T47D (cell line): ENCODE results near the gene NAA15.
"Not testable (repeated sequence)": the region's sequence is repeated elsewhere in the genome, so short reads cannot be mapped to it uniquely, and the experiment has no call there.

Source experiments
- DNase-seq, 2 experiments: peaks; one replicate each; pipeline versions ENCODE4 v3.0.0 to v3.0.0-alpha.2; 2011 to 2012; ENCODE audit warnings: low read depth in 1 of 2, low spot score in 1 of 2
- JUND ChIP-seq: IDR thresholded peaks from 2 replicates; pipeline ENCODE4 v1.6.1; 2012; ENCODE audit warnings: low read depth
- in situ Hi-C: cut with HindIII; loops from 2 replicates; pipeline ENCODE4 v1.10.0; 2016; ENCODE audit warnings: low sequenced_read_pairs, low pct_unique_long_range_greater_than_20kb

NAA15 gene

DNA sequence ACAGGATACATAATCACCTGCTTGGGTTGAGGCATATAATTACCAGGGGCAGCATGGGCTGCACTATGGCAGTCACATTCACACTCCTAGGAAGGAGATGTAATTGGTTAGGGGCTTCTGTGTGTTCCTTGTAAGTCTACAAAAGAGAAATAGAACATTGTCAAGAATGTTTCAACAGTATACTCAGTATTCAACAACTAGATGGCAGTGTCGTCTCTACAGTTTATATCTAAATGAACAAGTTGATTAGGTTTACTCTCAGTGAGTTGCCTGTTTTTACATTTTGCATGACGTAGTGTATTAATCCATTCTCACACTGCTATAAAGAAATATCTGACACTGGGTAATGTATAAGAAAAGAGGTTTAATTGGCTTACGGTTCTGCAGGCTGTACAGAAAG is 102.2 kb downstream of the NAA15 start:
- in situ Hi-C loops, result no loop called here
- no peak for TF ChIP-seq JUND
- DNase-seq, result peak in 1 of 2 experiments; percentile 17

DNA sequence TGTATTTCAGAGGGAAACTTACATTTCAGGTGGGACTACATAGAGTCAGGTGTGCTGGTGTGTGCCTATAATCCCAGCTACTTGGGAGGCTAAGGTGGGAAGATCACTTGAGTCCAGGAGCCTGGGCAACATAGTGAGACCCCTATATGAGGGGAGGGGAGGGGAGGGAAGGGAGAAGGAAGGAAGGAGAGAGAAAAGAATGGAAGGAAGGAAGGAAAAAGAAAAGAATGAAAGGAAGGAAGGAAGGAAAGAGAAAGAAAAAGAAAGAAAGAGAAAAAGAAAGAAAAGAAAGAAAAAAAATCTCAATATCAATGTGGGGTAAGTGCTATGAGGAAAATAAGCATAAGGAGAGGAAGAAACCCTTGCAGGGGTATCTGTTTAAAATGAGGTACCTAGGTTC is 109.0 kb downstream of the NAA15 start:
- DNase-seq, result no peak
- in situ Hi-C loops, result no loop called here
- TF ChIP-seq JUND, result no peak

DNA sequence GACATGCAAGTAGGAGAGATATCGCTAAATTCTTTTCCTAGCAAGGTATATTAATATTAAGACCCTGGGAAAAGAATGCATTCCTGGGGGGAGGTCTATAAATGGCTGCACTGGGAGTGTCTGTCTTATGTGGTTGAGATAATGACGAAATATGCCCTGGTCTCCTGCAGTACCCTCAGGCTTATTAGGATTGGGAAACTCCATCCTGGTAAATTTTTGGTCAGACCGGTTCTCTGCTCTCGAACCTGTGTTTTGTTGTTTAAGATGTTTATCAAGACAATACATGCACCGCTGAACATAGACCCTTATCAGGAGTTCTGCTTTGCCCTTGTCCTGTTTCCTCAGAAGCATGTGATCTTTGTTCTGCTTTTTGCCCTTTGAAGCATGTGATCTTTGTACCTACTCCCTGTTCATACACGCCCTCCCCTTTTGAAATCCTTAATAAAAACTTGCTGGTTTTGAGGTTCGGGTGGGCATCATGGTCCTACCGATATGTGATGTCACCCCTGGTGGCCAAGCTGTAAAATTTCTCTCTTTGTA is 113.4 kb downstream of the NAA15 start:
- in situ Hi-C loops, result not testable (repeated sequence)
- DNase-seq, result peak in 1 of 2 experiments; percentile 43

DNA sequence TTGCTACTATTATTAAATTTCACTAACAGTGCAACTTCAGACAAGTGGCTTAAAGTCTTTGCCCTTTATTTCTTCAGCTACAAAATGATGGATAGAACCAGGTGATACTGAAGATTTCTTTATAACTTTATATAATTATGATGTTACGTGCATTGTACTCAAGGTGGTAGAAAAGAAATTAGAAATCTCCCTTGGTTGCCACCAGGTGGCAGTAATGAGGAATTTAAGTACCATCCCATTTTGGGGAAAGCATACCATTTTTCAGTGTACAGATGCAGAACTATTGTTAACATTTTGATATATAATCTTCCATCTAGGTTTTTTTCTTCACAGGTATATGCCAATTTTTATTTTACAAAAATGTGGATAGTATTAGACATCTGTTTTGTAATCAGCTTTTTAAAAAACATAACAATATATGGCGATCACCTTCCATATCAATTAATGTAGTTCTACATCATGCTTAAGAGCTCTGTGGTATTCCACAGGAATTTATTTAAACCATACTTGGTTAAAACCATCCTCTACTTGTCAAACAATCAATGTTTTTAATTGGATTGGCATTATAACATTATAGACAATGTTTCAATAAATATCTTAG is 114.9 kb downstream of the NAA15 start:
- in situ Hi-C loops, result no loop called here
- TF ChIP-seq JUND, result no peak
- DNase-seq, result peak in 1 of 2 experiments; percentile 39

DNA sequence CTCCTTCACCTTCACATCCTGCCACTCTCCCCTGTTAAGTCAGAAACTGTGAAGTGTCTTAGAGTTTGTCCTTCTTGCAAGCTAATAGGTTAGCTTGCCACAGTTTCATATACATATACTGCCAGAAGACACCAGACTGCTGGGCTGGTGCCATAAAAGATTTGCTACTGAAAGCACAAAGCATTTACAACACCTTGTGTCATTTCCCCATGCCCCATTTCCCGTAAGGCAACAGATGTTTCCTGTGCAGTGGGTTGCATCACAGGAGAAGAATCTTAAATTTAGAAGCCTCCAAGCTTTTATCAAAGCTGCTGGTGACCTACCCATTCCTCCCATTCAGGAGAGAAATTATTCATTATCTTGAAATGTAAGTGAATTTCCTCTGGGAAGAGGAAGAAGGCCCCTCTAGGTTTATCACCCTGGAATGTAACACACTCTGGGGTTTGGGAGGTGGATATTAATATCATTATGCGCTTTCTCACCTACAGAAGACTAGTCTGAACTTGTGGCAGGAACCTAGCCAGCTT is 118.1 kb downstream of the NAA15 start:
- DNase-seq, result no peak
- TF ChIP-seq JUND, result no peak
- in situ Hi-C loops, result no loop called here

DNA sequence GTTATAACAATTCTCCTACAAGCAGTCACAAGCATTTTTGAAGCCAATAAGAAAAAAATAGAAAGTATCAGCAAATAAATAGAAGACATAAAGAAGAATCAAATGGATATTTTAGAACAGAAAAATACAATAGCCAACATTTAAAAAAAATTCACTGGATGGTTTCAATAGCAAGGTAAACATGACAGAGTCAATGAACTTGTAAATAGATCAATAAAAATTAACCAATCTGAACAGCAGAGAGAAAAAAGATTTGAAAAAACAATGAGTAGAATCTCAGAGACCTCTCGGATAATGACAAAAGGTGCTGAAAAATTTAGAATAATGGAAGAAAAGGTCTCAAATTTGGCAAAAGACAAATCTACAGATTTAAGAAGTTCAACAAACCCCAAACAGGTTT is 119.3 kb downstream of the NAA15 start:
- TF ChIP-seq JUND, result no peak
- in situ Hi-C loops, result no loop called here
- DNase-seq, result no peak

DNA sequence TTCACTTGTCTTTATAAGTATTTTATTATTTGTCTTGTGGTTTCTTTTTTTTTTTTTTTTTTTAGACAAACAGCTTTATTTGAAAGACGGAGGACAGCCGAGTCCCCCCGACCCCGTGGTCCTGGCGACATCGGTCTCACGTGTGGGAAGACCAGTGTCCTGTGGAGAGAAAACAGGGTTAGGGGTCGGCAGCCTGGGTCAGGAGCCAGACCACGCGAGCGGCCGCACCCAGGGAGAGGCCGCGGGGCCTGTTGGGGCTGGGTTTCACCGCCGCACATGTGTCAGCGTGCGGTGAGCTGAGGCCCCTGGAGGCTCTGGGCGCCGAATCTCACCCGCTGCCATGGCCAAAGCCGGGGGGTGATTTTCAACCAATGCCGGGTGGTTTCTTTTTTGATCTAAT is 134.8 kb downstream of the NAA15 start:
- DNase-seq, result no peak
- TF ChIP-seq JUND, result no peak
- in situ Hi-C loops, result no loop called here

DNA sequence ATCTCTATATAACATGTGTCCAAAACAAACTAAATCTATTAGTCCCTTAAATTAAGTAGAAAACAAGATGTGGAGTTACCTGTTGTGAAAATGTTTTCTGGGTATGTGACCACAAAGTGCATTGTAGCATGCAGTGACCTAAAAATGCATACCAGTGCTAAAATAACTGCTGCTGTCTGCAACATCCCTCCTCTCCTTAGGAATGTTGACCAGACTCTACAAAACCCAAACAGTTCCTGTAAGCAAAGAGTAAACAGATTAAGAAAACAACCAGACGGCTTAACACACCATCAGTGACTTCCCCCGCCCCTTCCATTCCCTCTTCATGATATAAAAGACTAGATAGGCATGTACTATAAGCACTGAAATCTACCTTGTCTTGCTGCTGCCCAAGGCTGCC is 136.8 kb downstream of the NAA15 start:
- DNase-seq, result no peak
- TF ChIP-seq JUND, result no peak
- in situ Hi-C loops, result no loop called here

DNA sequence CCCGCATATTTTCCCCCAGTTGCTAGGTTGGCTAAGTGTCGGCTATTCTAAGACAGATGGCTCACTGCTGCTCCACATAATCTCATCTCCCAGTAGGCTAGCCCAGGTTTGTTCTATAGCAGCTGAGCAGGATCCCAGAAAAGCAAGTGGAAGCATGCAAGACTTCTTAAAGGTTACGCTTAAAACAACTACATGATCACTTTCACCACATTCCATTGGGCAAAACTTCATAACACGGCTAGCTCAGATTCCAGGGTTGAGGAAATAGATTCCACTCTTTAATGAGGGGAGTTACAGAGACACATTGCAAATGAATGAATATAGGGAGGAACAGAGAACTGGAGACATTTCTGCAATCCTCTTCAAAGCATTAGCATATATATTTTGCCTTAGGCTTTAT is 139.7 kb downstream of the NAA15 start:
- in situ Hi-C loops, result no loop called here
- no peak for TF ChIP-seq JUND

DNA sequence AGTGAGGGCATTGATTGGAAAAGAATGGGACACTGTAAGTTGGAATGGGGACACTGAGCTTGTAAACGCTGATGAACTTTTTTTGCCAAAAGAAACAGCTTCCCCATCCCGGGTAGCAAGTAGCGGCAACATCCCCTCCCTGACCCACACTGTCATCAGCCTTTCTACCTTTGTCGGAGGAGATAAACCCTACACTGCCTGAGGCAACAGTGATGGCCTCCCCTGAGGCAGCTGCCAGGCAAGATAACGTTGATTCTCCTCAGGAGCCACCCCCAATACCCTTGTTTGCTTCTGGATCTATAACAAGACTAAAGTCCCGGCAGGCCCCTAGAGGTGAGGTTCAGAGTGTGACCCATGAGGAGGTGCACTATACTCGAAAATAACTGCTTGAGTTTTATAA is 142.4 kb downstream of the NAA15 start:
- TF ChIP-seq JUND, result no peak
- no peak for DNase-seq
- in situ Hi-C loops, result no loop called here

More for the DNA sequence above, 139.7 kb downstream of the NAA15 start:
- no peak for DNase-seq

DNA sequence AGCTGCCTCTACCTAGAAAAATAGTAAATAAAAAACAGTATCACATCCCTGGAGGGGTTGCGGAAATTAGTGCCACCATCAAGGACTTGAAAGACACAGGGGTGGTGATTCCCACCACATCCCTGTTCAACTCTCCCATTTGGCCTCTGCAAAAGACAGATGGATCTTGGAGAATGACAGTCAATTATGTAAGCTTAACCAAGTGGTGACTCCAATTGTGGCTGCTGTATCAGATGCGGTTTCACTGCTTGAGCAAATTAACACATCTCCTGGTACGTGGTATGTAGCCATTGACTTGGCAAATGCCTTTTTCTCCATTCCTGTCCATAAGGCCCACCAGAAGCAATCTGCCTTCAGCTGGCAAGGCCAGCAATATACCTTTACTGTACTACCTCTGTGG is 143.6 kb downstream of the NAA15 start:
- in situ Hi-C loops, DNase-seq: not testable (repeated sequence)

DNA sequence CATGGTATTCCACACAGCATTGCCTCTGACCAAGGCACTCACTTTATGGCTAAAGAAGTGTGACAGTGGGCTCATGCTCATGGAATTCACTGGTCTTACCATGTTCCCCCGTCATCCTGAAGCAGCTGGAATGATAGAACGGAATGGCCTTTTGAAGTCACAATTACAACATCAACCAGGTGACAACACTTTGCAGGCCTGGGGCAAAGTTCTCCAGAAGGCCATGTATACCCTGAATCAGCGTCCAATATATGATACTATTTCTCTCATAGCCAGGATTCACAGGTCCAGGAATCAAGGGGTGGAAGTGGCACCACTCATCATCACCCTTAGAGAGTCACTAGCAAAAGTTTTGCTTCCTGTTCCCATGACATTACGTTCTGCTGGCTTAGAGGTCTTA is 145.8 kb downstream of the NAA15 start:
- DNase-seq, in situ Hi-C loops: not testable (repeated sequence)

DNA sequence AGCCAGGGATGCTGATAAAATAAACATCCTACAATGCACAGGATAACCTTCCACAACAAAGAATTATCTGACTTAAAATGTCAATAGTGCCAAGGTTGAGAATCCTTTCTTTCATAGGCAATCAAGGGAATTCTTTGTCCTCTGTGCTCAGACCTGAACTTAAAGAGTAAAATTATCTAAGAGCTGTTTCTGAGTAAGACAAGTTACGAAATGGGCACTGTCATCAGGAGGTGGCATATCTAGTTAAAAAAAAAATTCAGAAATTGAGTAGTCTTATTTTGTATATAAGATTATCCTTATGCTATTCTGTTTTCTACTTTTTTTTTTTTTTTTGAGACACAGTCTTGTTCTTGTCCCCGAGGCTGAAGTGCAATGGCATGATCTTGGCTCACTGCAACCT is 149.3 kb downstream of the NAA15 start:
- in situ Hi-C loops, result no loop called here
- no peak for TF ChIP-seq JUND
- DNase-seq, result no peak

DNA sequence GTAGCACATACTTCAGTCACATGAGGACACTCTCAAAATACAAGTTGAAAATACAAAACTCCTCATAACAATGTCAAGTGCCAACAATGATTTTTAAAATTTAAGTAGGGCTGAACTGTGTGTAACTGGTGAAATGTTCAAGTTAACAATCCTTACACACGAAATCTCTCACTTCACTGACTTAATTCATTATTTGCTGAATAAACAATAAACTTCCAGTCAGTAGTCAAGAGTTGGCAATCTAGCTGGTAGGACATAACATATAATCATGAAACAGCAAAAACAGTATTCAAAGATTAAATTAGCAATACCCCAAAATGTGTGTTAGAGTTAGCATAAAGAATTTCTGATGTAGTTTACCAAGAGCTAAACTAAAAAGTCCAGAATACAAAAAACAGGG is 150.7 kb downstream of the NAA15 start:
- in situ Hi-C loops, result no loop called here
- no peak for DNase-seq
- TF ChIP-seq JUND, result no peak
